Subcutaneous adipose tissue (tissue), 4 donors: ENCODE results near the gene RNF152. TPM values are rescaled to one million over a fixed set of nuclear protein-coding genes. Genes with fewer than 3 reads are reported as not detected.

Source experiments
- total RNA-seq, 4 donors: library from RNA; depleted of rRNA; stranded (reverse); fragments of >200 nt; gene quantifications; one replicate each; pipeline ENCODE4 v1.1.0, GENCODE V29; 2016
- TF ChIP-seq, protein P1 (sequence below): fragments of 450-650 bp; IDR thresholded peaks from one replicate; pipeline ENCODE4 v1.5.1; 2016; ENCODE audit warnings: low read depth, mild to moderate bottlenecking, control low read depth, antibody characterized with exemption, moderate library complexity

The RNF152 gene
- total RNA-seq, 4 donors from 2014 or later, result 11.7 to 19.6 (median 17.0) TPM

DNA sequence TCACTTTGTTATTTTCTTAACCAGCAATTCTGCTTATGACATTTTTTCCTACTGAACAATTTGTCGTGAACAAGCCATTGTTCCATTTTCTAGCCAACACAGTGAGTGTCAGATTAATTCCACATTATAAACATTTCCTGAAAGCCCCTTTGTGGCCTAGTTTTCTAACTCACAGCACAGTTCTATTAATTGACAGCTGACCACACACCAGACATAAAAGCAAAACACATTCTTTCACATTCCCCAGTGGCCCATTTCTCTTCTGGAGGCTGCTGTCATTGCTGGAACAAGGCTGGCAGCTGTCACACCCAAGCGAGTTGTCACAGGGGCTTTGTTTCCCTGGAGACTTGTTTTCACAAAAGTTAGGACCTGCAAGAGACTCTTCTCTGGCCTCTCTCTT, 50.7 kb downstream of the RNF152 start:
- TF ChIP-seq, protein P1, sequence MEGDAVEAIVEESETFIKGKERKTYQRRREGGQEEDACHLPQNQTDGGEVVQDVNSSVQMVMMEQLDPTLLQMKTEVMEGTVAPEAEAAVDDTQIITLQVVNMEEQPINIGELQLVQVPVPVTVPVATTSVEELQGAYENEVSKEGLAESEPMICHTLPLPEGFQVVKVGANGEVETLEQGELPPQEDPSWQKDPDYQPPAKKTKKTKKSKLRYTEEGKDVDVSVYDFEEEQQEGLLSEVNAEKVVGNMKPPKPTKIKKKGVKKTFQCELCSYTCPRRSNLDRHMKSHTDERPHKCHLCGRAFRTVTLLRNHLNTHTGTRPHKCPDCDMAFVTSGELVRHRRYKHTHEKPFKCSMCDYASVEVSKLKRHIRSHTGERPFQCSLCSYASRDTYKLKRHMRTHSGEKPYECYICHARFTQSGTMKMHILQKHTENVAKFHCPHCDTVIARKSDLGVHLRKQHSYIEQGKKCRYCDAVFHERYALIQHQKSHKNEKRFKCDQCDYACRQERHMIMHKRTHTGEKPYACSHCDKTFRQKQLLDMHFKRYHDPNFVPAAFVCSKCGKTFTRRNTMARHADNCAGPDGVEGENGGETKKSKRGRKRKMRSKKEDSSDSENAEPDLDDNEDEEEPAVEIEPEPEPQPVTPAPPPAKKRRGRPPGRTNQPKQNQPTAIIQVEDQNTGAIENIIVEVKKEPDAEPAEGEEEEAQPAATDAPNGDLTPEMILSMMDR, result no peak

DNA sequence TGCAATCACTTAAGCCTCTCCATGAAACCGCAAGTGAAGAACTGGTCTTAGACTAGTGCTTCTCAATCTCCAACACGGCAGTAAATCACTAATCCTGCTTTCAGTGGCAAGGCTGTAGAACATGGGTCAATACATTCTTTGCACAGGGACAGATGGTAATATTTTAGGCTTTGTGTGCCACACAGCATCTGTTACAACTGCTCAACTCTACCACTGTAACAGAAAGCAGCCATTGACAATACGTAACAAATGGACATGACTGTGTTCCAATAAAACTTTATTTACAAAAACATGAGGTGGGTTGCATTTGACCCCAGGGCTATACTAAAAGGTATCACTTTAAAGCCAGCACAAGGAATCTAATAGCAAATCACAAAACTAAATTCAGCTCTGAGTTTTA, 51.1 kb downstream of the RNF152 start:
- TF ChIP-seq, protein P1, result no peak

DNA sequence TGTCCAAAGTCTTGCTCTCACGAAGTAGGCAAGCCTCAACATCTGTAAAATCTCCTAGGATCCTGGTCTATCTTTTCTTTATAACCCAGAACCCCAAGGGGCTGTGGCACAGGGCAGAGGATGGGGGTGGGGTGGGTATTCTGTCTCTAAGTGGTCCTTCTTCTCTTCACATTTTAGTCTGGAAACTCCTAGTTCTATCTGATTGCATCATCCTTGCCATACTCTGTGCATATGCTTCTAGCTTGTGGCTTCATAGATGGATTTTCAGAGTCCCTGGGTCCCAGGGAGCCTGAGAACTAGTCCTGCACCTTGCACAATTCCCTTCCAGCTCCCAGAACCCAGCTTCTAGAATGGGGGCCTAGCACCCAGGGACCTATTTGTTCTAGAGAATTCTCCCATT, 52.5 kb downstream of the RNF152 start:
- TF ChIP-seq, protein P1, result no peak

DNA sequence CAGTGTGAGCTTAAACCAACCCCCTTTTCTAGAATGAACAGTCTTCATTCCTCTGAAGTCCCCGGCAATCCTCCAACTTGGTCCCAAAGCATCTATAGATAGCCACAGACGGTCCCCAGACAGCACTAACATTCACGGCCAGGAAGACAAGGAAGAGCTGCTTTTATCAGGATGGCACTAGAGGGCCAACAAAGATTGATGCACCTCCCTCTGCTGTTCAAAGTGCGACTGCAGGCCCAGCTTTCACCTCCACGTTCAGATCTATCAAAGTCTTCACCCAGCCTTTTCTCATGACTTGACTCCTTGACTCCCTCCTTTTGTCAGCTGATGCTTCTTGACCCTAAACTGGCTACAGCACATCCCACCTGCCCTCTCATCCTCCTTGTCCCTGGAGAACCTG, 54.3 kb downstream of the RNF152 start:
- TF ChIP-seq, protein P1, result no peak

DNA sequence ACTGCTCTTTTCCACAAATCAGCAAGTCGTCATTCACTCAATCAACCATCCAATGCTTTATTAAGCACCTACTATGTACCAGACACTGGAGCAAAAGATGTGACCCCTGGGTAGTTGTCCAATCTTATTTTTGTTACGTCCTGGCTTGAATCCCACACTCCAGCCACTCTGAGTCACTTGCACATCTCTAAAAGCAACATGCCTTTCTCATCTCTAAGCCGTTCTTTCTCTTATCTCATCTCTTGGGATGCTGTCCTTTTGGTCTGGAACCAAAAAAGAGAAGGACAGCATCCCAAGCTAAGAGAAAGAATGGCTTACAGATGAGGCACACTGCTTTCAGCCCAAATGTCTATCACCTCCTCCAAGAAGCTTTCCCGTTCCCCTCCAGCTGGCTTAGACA, 58.8 kb downstream of the RNF152 start:
- TF ChIP-seq, protein P1, result no peak

DNA sequence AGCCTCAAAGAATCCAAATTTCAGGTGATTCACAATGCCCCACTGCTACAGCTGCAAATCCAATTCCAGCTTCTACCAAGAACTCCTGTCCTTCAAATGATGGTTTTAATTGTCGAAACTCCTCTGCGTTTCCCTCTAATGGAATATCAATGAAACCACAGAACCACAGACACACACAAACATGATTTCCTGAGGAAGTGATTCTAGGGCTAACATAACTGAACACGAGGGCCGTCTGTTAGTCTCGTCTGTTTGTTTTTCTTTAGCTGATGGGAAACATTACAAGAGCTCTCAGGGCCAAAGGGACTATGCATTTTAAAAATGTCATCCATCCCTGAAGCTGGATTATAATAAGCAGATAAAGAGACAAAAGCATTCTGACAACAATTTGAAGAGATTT, 59.4 kb downstream of the RNF152 start:
- TF ChIP-seq, protein P1, result no peak

DNA sequence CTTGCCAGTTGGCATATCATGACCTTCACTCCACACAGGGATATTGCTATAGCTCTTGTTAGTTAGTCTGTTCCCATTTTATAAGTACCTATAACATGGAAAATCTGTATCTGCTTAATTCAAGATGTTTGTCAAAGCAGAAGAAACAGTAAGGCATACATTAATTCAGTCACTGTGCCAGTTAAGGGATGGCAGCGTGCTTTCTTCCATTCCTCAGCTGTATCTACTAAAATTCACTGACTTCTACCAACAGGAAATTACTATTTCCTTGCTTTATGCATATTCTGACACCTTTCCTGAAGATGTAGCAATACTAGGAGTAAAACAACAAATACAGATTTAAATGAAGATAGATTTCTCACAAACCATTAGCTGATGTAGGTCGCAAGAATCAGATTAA, 59.9 kb downstream of the RNF152 start:
- TF ChIP-seq, protein P1, result no peak
